Measurements from ENCODE around the gene CYP4F12.

DNA sequence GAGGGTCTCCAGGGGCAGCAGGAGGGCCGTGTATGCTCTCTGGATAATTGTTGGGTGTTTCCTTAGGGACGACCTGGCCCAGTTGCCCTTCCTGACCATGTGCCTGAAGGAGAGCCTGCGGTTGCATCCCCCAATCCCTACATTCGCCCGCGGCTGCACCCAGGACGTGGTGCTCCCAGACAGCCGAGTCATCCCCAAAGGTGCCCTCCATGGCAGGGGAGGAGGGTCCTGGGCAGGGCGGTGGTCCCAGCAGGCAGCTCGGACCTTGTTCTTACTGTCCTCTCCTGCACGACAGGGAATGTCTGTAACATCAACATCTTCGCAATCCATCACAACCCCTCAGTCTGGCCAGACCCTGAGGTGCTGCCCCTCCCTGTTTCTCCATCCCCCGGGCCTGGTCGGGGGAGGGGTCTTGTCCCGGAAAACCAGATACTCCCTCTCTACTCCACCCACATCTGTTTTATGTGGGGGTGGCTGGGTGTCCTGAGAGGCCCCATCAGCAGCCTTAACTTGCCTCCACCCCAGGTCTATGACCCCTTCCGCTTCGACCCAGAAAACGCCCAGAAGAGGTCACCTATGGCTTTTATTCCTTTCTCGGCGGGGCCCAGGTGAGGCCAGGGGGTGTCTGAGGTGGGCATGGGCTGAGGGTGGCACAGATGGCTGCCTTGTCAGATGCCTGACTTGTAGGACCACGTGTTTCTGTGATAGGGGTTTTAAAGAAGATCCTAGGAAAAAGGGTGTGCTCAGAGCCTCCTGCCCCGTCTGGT lies 44.5 kb upstream of the CYP4F12 start:
- TF ChIP-seq FOXK2 (IDR thresholded peaks at IDR 0.05) (no peak), HDAC6 (IDR thresholded peaks at IDR 0.05; ENCODE audit: unreplicated experiment) (no peak), EZH2 (IDR thresholded peaks at IDR 0.05; ENCODE audit: borderline replicate concordance, control insufficient read depth, low read depth, low read length) (no peak)

Data from GM12878 (cell line).